ENCODE data around the gene ARID1A. TPM values are rescaled to one million over a fixed set of nuclear protein-coding genes. Genes with fewer than 3 reads are reported as not detected.
A peak's percentile ranks its signal among the peaks of the same experiment; 100 is the strongest.

The ARID1A gene
- total RNA-seq, 1 donor: 55.4 TPM

DNA sequence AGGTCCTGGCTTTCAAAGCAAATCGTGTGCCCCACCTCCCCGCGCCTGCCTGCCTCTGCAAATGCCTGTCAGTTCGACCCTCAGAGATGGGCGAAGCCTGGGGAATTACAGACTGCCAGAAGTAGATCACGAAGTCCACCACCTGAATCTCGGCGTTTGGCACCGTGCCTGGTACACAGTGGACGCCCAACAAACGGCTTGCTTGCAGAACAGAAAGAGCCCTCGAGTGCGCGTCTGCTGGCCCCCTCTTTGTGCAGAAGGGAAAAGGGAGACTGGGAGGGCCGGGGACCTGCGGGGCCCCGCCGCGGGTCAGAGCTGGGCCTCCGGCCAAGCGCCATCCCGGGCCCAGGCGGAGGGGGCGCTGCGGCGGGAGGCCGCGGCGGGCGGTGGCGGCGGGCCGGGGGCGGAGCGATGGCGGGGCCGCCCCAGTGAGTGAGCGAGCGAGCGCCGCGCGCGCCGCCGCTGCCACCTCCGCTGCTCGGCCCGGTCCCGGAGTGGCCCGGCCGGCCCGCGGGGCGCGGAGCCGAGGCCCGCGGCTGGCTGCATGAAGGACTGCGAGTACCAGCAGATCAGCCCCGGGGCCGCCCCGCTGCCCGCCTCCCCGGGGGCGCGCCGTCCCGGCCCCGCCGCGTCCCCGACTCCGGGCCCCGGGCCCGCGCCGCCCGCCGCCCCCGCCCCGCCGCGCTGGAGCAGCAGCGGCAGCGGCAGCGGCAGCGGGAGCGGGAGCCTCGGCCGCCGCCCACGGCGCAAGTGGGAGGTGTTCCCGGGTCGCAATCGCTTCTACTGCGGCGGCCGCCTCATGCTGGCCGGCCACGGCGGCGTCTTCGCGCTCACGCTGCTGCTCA lies 130.7 kb downstream of the ARID1A start, which contains the start of gene ZDHHC18:
TSS of gene ZDHHC18 (plus strand) at position 428 of the 845 bp plus-strand sequence. CDS start at position 545, 117 bp downstream.
- H3K4me1 ChIP-seq (ENCODE audit: insufficient read depth, low read length): peaks cover 52% of the 10 kb centered on the region
- H3K9me3 ChIP-seq (ENCODE audit: low read depth, low read length): no peaks in the 10 kb centered on the region
- H3K27me3 ChIP-seq (ENCODE audit: insufficient read depth, low read length): no peaks in the 10 kb centered on the region
- H3K4me3 ChIP-seq (ENCODE audit: low read length): peak within 1 kb of the TSS; percentile 49

DNA sequence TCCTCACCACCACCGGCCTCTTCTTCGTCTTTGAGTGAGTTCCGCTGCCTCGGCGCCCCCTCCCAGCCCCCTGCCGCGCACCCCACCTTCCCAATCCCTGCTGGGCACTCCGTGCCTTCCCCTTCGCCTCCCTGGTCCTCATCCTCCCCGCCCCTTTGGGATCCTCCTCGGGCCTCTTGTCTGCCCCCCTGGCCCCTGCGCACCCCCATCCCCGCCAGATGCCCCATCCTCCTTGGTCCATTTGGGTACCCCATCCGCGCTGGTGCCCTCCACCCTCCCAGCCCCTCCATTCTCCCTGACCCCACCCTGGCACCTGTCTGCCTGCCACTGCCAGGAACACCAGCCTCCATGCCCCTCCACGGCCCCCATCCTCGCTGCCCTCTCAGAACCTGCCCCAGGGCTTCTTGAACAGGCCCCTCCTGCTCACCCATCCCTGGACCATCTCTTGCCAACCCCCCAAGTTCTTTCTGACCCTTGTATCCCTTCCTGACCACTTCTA lies 131.3 kb downstream of the ARID1A start:
- H3K9me3 ChIP-seq (ENCODE audit: low read depth, low read length): no peaks in the 10 kb centered on the region
- peak overlapping the region; percentile 49 for H3K4me3 ChIP-seq (ENCODE audit: low read length)
- peaks cover 53% of the 10 kb centered on the region for H3K4me1 ChIP-seq (ENCODE audit: insufficient read depth, low read length)
- H3K27me3 ChIP-seq (ENCODE audit: insufficient read depth, low read length): no peaks in the 10 kb centered on the region

DNA sequence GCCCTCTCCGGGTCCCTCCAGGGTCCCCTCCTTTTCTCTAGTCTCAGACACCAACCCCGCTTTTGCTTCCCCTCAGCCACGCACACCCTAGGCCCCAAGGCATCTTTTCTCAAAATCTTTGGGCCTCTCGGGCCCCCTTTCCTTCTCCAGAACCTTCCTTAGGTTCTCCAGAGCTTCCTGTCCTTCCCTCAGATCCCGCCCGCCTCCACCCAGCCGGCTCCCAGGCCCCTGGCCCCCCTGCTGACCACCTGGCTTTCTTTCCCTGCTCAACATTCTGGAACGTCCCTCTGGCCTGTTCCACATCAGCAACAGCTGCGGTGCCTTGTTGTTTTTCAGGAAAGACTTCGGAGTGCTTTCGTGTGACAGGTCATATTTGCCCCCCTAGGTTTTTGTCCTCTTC lies 131.8 kb downstream of the ARID1A start:
- Histone ChIP-seq H3K27me3 (ENCODE audit: insufficient read depth, low read length) (no peaks in the 10 kb centered on the region), H3K4me1 (ENCODE audit: insufficient read depth, low read length) (peaks cover 58% of the 10 kb centered on the region), H3K9me3 (ENCODE audit: low read depth, low read length) (no peaks in the 10 kb centered on the region), H3K4me3 (ENCODE audit: low read length) (peak overlapping the region; percentile 49)

DNA sequence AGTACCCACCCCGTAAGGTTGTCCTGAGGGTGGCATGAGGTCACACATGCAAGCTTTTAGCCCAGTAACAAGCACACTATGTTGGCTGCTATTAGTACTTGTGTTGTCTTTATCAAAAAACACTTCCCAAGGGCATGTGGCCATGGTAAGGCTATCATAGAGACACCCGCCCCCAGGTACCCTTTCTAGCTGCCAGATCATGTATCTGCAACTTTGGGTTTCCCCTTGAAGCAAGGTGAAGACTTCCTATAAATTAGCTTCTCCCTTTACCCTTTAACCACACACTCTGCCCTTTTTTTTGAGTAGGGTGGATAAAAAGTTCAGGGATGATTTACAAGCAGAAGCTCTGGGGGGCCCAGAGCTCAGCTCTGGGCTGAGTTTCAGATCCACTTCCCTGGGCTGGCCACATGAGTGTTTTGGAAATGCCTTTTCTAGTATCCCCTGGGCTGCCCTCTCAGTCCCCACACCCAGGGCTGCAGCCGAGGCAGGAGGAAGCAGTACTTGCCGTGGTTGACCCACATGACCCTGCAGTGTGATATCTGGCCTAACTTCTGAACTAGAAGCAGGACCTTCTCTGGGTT lies 132.7 kb downstream of the ARID1A start:
- no peaks in the 10 kb centered on the region for H3K9me3 ChIP-seq (ENCODE audit: low read depth, low read length)
- peaks cover 66% of the 10 kb centered on the region for H3K4me1 ChIP-seq (ENCODE audit: insufficient read depth, low read length)
- peak overlapping the region; percentile 23 for H3K4me3 ChIP-seq (ENCODE audit: low read length)
- no peaks in the 10 kb centered on the region for H3K27me3 ChIP-seq (ENCODE audit: insufficient read depth, low read length)

DNA sequence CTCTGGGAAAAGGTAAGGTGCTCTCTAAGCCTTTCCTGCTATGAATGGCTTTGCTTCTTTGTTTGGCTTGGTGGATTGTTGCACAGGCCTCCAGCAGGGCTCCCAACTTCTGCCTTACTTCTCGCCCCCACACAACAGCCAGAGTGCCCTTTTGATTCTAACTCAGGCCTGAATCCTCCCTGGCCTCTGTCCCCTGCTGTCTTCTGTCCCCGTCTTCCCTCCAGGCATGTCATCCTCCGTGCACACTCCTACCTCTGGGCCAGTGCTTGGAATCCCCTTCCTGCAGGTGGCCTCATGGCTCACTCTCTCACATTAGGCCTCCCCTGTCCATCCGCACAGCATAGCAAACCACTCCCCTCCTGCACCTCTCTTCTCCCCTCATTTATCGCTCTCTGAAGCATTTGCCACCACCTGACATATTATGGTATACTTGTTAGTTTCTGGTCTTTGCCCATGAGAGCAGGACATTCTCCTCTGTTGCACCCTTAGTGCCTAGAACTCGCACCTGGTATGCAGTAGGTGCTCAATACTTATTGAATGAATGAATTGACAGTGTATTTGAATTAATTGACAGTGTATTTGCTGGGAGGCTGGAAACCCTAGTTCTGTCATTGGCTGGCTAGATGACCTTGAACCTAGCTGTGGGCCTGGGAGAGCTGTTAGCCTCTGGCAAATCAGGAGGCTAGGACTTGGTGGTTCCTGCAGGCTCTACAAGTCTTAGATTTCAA lies 133.5 kb downstream of the ARID1A start:
- peak overlapping the region; percentile 23 for H3K4me3 ChIP-seq (ENCODE audit: low read length)
- H3K4me1 ChIP-seq (ENCODE audit: insufficient read depth, low read length): peaks cover 75% of the 10 kb centered on the region
- H3K9me3 ChIP-seq (ENCODE audit: low read depth, low read length): no peaks in the 10 kb centered on the region
- H3K27me3 ChIP-seq (ENCODE audit: insufficient read depth, low read length): no peaks in the 10 kb centered on the region

DNA sequence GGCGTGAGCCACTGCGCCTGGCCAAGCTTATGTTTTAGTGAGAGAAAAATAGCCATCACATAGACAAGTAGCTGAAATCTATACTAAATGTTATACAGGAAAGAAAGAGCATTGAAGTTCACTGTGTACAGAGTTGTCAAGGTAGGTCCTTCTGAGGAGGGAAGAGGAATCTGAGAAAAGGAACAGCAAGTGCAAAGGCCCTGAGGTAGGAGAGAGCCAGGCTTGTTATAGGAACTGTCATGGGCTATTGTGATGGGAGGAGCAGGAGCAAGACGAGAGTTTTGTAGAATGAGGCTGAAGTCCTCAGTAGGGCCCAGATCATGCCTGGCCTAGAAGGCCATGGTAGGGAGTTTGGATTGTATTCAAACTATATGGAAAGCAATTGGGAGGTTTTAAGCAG lies 135.2 kb downstream of the ARID1A start:
- peaks cover 71% of the 10 kb centered on the region for H3K4me1 ChIP-seq (ENCODE audit: insufficient read depth, low read length)
- no peak overlapping the region for H3K4me3 ChIP-seq (ENCODE audit: low read length)
- no peaks in the 10 kb centered on the region for H3K27me3 ChIP-seq (ENCODE audit: insufficient read depth, low read length)
- H3K9me3 ChIP-seq (ENCODE audit: low read depth, low read length): no peaks in the 10 kb centered on the region

Other genes with a start within 250 kb of the ARID1A start
- gene HMGN2, start 223.6 kb upstream of the ARID1A start, total RNA-seq: 249 TPM
- gene RPS6KA1, start 166.3 kb upstream of the ARID1A start, total RNA-seq: 49.2 TPM
- gene PIGV, start 91.9 kb downstream of the ARID1A start, total RNA-seq: 5.2 TPM
- gene ZDHHC18, start 130.7 kb downstream of the ARID1A start, total RNA-seq: 26.1 TPM
- gene SFN, start 167.1 kb downstream of the ARID1A start, total RNA-seq: 0.52 TPM
- gene GPN2, start 194.3 kb downstream of the ARID1A start, total RNA-seq: 11.1 TPM
- 11.8 TPM for gene GPATCH3, start 204.5 kb downstream of the ARID1A start, total RNA-seq
- gene NR0B2, start 218.0 kb downstream of the ARID1A start, total RNA-seq: not detected
- gene NUDC, start 225.7 kb downstream of the ARID1A start, total RNA-seq: 8.8 TPM

Data from mononuclear cell (primary cell).